ENCODE measurements around the gene CCDC122.

- TF ChIP-seq, protein P1, sequence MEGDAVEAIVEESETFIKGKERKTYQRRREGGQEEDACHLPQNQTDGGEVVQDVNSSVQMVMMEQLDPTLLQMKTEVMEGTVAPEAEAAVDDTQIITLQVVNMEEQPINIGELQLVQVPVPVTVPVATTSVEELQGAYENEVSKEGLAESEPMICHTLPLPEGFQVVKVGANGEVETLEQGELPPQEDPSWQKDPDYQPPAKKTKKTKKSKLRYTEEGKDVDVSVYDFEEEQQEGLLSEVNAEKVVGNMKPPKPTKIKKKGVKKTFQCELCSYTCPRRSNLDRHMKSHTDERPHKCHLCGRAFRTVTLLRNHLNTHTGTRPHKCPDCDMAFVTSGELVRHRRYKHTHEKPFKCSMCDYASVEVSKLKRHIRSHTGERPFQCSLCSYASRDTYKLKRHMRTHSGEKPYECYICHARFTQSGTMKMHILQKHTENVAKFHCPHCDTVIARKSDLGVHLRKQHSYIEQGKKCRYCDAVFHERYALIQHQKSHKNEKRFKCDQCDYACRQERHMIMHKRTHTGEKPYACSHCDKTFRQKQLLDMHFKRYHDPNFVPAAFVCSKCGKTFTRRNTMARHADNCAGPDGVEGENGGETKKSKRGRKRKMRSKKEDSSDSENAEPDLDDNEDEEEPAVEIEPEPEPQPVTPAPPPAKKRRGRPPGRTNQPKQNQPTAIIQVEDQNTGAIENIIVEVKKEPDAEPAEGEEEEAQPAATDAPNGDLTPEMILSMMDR (IDR thresholded peaks at IDR 0.05; ENCODE audit: low read length), result no peak
- TF ChIP-seq EZH2 (IDR thresholded peaks at IDR 0.05; ENCODE audit: borderline replicate concordance, low read length), result no peak
Observed at GRCh38 chr13:43920965-43921674, 41.6 kb upstream of the CCDC122 start.

Measured in OCI-LY1 (cell line).